GM06990 (cell line): Measurements from ENCODE around the gene LRMDA.

Source experiments
- DNase-seq: peaks from one replicate; pipeline ENCODE4 v3.0.0-alpha.2; 2011; ENCODE audit not compliant: insufficient read length; ENCODE audit errors: extremely low read depth
- H3K27me3 ChIP-seq: replicated peaks from 2 replicates; pipeline ENCODE4 v1.6.0; 2011; ENCODE audit warnings: low read length; ENCODE audit not compliant: control insufficient read depth, insufficient read depth
- H3K36me3 ChIP-seq: 2 replicates; pipeline ENCODE4 v1.5.1; 2011; ENCODE audit warnings: low read length; ENCODE audit not compliant: control insufficient read depth, insufficient read depth
- H3K4me3 ChIP-seq: replicated peaks from 2 replicates; pipeline ENCODE4 v1.5.1; 2011; ENCODE audit warnings: low read depth, mild to moderate bottlenecking, control low read depth, low read length
- TF ChIP-seq, protein P1 (sequence below): IDR thresholded peaks from 2 replicates; pipeline ENCODE4 v1.5.1; 2011; ENCODE audit warnings: low read length, control low read depth, mild to moderate bottlenecking, inconsistent platforms; ENCODE audit not compliant: insufficient read depth, poor library complexity, severe bottlenecking

The LRMDA gene

GRCh38 chr10:76127984-76128589 is 696.7 kb downstream of the LRMDA start:
- no peak overlapping the region for H3K4me3 ChIP-seq
- no peaks in the 10 kb centered on the region; the same call in 1 of the 2 replicates for H3K27me3 ChIP-seq
- TF ChIP-seq, protein P1, sequence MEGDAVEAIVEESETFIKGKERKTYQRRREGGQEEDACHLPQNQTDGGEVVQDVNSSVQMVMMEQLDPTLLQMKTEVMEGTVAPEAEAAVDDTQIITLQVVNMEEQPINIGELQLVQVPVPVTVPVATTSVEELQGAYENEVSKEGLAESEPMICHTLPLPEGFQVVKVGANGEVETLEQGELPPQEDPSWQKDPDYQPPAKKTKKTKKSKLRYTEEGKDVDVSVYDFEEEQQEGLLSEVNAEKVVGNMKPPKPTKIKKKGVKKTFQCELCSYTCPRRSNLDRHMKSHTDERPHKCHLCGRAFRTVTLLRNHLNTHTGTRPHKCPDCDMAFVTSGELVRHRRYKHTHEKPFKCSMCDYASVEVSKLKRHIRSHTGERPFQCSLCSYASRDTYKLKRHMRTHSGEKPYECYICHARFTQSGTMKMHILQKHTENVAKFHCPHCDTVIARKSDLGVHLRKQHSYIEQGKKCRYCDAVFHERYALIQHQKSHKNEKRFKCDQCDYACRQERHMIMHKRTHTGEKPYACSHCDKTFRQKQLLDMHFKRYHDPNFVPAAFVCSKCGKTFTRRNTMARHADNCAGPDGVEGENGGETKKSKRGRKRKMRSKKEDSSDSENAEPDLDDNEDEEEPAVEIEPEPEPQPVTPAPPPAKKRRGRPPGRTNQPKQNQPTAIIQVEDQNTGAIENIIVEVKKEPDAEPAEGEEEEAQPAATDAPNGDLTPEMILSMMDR: no peak
- H3K36me3 ChIP-seq: no peaks in the 10 kb centered on the region
- no peak for DNase-seq

DNA sequence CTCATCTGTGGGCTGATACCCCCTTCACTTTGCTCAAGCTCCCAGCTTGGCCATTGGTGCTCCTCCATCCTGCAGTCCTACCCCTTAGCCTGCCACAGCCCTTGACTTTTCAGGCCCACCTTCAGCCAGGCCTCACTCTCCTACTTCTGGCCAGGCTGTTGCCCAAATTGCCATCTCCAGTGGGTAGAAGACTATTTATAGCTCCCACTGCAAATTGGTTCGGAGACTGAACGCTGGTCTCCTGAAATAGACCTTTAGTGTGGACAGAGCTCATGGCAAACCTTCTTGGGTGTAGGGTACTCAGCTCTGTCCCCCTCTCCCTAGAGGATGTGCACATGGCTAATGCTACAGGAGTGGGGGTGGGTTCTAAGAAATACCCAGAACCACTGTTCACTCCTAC is 697.8 kb downstream of the LRMDA start:
- Histone ChIP-seq H3K36me3 (no peaks in the 10 kb centered on the region), H3K4me3 (no peak overlapping the region), H3K27me3 (no peaks in the 10 kb centered on the region; the same call in 1 of the 2 replicates)
- no peak for DNase-seq
- TF ChIP-seq, protein P1: no peak

GRCh38 chr10:76130892-76131291 is 699.5 kb downstream of the LRMDA start:
- TF ChIP-seq, protein P1: no peak
- no peaks in the 10 kb centered on the region; the same call in 1 of the 2 replicates for H3K27me3 ChIP-seq
- no peak for DNase-seq

GRCh38 chr10:76133597-76134255 is 702.3 kb downstream of the LRMDA start:
- no peak for DNase-seq
- Histone ChIP-seq H3K36me3 (no peaks in the 10 kb centered on the region), H3K4me3 (no peak overlapping the region), H3K27me3 (no peaks in the 10 kb centered on the region)
- TF ChIP-seq, protein P1: no peak

More at GRCh38 chr10:76130892-76131291, 699.5 kb downstream of the LRMDA start:
- no peaks in the 10 kb centered on the region for H3K36me3 ChIP-seq
- no peak overlapping the region for H3K4me3 ChIP-seq

DNA sequence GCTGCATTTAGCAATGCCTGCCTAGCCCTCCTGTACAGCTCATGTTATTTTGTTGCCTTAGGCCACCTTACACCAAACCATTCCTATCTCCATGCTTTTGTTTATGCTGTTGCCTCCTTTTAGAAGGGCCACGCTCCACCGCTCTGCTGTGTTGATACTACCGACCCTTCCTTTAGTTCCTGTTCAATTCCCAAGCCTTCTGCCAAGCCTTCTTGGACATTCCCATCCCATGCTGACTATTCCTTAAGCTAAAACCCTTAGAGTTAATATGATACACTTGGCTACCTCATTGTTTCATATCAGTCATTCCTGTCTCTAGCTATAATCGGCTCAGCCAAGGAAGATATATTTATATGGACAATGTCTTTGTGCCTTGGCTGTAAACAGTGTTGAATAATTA is 705.5 kb downstream of the LRMDA start:
- H3K4me3 ChIP-seq: no peak overlapping the region
- H3K36me3 ChIP-seq: no peaks in the 10 kb centered on the region
- H3K27me3 ChIP-seq: no peaks in the 10 kb centered on the region
- TF ChIP-seq, protein P1: no peak
- DNase-seq: no peak
